H9 (cell line): ENCODE measurements around the gene CLTCL1. TPM values are rescaled to one million over a fixed set of nuclear protein-coding genes. Genes with fewer than 3 reads are reported as not detected.
A peak's percentile ranks its signal among the peaks of the same experiment; 100 is the strongest.

Experiments
- DNase-seq: peaks from one replicate; pipeline ENCODE4 v3.0.0-alpha.2; 2017
- H2AFZ ChIP-seq: one replicate; pipeline ENCODE4 v1.6.1; 2013; ENCODE audit warnings: mild to moderate bottlenecking, low read length, control low read depth, moderate library complexity
- H2AK5ac ChIP-seq: 2 replicates; pipeline ENCODE4 v1.6.1; 2013; ENCODE audit warnings: low read length, control low read depth, mixed read lengths; ENCODE audit not compliant: insufficient read length
- H2BK120ac ChIP-seq: one replicate; pipeline ENCODE4 v1.6.1; 2013; ENCODE audit warnings: low read depth, mild to moderate bottlenecking, low read length, control low read depth, inconsistent platforms; ENCODE audit not compliant: poor library complexity, severe bottlenecking
- H2BK12ac ChIP-seq: 2 replicates; pipeline ENCODE4 v1.6.1; 2013; ENCODE audit warnings: low read length, control low read depth, mixed read lengths, low read depth; ENCODE audit not compliant: insufficient read length
- H2BK15ac ChIP-seq: 2 replicates; pipeline ENCODE4 v1.6.1; 2013; ENCODE audit warnings: low read depth, low read length, control low read depth
- H2BK20ac ChIP-seq: one replicate; pipeline ENCODE4 v1.6.1; 2013; ENCODE audit warnings: low read depth, mild to moderate bottlenecking, low read length, control low read depth, inconsistent platforms; ENCODE audit not compliant: poor library complexity, severe bottlenecking
- H2BK5ac ChIP-seq: 2 replicates; pipeline ENCODE4 v1.6.1; 2013; ENCODE audit warnings: low read length, control low read depth, mixed read lengths; ENCODE audit not compliant: insufficient read length
- H3K14ac ChIP-seq: 2 replicates; pipeline ENCODE4 v1.6.1; 2013; ENCODE audit warnings: low read length, control low read depth; ENCODE audit not compliant: insufficient read depth
- H3K18ac ChIP-seq: 2 replicates; pipeline ENCODE4 v1.6.1; 2013; ENCODE audit warnings: low read depth, mild to moderate bottlenecking, mixed read lengths, low read length, control low read depth; ENCODE audit not compliant: insufficient read length
- H3K23ac ChIP-seq: 2 replicates; pipeline ENCODE4 v1.6.1; 2013; ENCODE audit warnings: low read length, control low read depth, mixed read lengths, low read depth; ENCODE audit not compliant: insufficient read length
- H3K23me2 ChIP-seq: 2 replicates; pipeline ENCODE4 v1.6.1; 2013; ENCODE audit warnings: low read depth, mild to moderate bottlenecking, mixed read lengths, low read length, control low read depth; ENCODE audit not compliant: insufficient read length, poor library complexity, severe bottlenecking
- H3K27ac ChIP-seq: 2 replicates; pipeline ENCODE4 v1.5.1; 2013; ENCODE audit warnings: low read length, control low read depth, mixed read lengths, low read depth; ENCODE audit not compliant: insufficient read length
- H3K27me3 ChIP-seq: 2 replicates; pipeline ENCODE4 v1.6.1; 2013; ENCODE audit warnings: low read length, control low read depth, inconsistent platforms; ENCODE audit not compliant: insufficient read depth
- H3K4ac ChIP-seq: 2 replicates; pipeline ENCODE4 v1.6.1; 2013; ENCODE audit warnings: low read depth, mild to moderate bottlenecking, control low read depth, inconsistent platforms, low read length, moderate library complexity
- H3K4me1 ChIP-seq: 2 replicates; pipeline ENCODE4 v1.6.1; 2013; ENCODE audit warnings: low read length, control low read depth, inconsistent platforms; ENCODE audit not compliant: insufficient read depth
- H3K4me2 ChIP-seq: 2 replicates; pipeline ENCODE4 v1.6.1; 2013; ENCODE audit warnings: low read length, control low read depth, mixed read lengths; ENCODE audit not compliant: insufficient read length, insufficient read depth
- H3K56ac ChIP-seq: 2 replicates; pipeline ENCODE4 v1.6.1; 2013; ENCODE audit warnings: low read depth, mild to moderate bottlenecking, mixed read lengths, low read length, control low read depth; ENCODE audit not compliant: insufficient read length
- H3K79me1 ChIP-seq: 2 replicates; pipeline ENCODE4 v1.6.1; 2013; ENCODE audit warnings: low read depth, mild to moderate bottlenecking, moderate library complexity, low read length, control low read depth, inconsistent platforms; ENCODE audit not compliant: insufficient read depth, poor library complexity, severe bottlenecking
- H3K79me2 ChIP-seq: 2 replicates; pipeline ENCODE4 v1.6.1; 2013; ENCODE audit warnings: low read length, control low read depth, inconsistent platforms; ENCODE audit not compliant: insufficient read depth
- H3K9ac ChIP-seq: 2 replicates; pipeline ENCODE4 v1.6.1; 2013; ENCODE audit warnings: low read length, control low read depth, mixed read lengths; ENCODE audit not compliant: insufficient read length; ENCODE audit errors: extremely low read depth
- H3K9me3 ChIP-seq: one replicate; pipeline ENCODE4 v1.6.1; 2013; ENCODE audit warnings: low read depth, low read length, inconsistent platforms; ENCODE audit not compliant: control insufficient read depth
- H3T11ph ChIP-seq: one replicate; pipeline ENCODE4 v1.6.1; 2013; ENCODE audit warnings: mild to moderate bottlenecking, low read length, control low read depth, inconsistent platforms
- H4K20me1 ChIP-seq: one replicate; pipeline ENCODE4 v1.6.1; 2013; ENCODE audit not compliant: control insufficient read depth, insufficient read length, insufficient read depth
- H4K5ac ChIP-seq: 2 replicates; pipeline ENCODE4 v1.6.1; 2013; ENCODE audit warnings: low read depth, mild to moderate bottlenecking, mixed read lengths, low read length, control low read depth; ENCODE audit not compliant: insufficient read length
- H4K8ac ChIP-seq: replicated peaks from 2 replicates; pipeline ENCODE4 v1.6.1; 2013; ENCODE audit warnings: low read length, control low read depth, mixed read lengths, low read depth; ENCODE audit not compliant: insufficient read length
- H4K91ac ChIP-seq: 2 replicates; pipeline ENCODE4 v1.6.1; 2013; ENCODE audit warnings: low read depth, mild to moderate bottlenecking, moderate library complexity, mixed read lengths, low read length, control low read depth; ENCODE audit not compliant: insufficient read length
- H3K27ac Mint-ChIP-seq, 3 experiments: 2 replicates in 2 of 3; 3 replicates in 1 of 3; pipeline ENCODE4 v1.8.0; 2020 to 2021; ENCODE audit warnings: mixed read lengths in 3 of 3, mild to moderate bottlenecking in 1 of 3, moderate library complexity in 1 of 3
- H3K27me3 Mint-ChIP-seq: 2 replicates; pipeline ENCODE4 v1.8.0; 2021; ENCODE audit warnings: low read depth, mild to moderate bottlenecking, moderate library complexity, mixed read lengths
- H3K36me3 Mint-ChIP-seq, 3 experiments: 2 replicates in 2 of 3; 3 replicates in 1 of 3; pipeline ENCODE4 v1.8.0; 2020 to 2021; ENCODE audit warnings: low read depth in 3 of 3, mixed read lengths in 3 of 3; ENCODE audit not compliant: insufficient read depth in 1 of 3
- H3K4me1 Mint-ChIP-seq, 2 experiments: 2 replicates each; pipeline ENCODE4 v1.8.0; 2020; ENCODE audit warnings: mixed read lengths in 2 of 2
- H3K4me3 Mint-ChIP-seq, 2 experiments: 2 replicates in 1 of 2; 3 replicates in 1 of 2; pipeline ENCODE4 v1.8.0; 2020 to 2021; ENCODE audit warnings: mild to moderate bottlenecking in 2 of 2, mixed read lengths in 2 of 2, moderate library complexity in 1 of 2
- H3K9me3 Mint-ChIP-seq, 2 experiments: 2 replicates in 1 of 2; 3 replicates in 1 of 2; pipeline ENCODE4 v1.8.0; 2020; ENCODE audit warnings: mild to moderate bottlenecking in 2 of 2, mixed read lengths in 2 of 2, moderate library complexity in 1 of 2
- whole genome bisulfite sequencing: extraction: QIAGEN DNeasy Blood & Tissue Kit; methylation state at CpG from one replicate; pipeline ENCODE4 v1.1.7; 2013; ENCODE audit warnings: missing lambda C conversion rate, low lambda C conversion rate, mixed read lengths; ENCODE audit not compliant: insufficient read length; ENCODE audit errors: extremely low coverage; 5-methylcytosine and 5-hydroxymethylcytosine counted together
- total RNA-seq: library from RNA; stranded (reverse); gene quantifications from 2 replicates; pipeline ENCODE4 v1.2.1, GENCODE V29; 2021
- TF ChIP-seq, protein P1 (sequence below): fragments of 200-600 bp; sonication (generic); conservative IDR thresholded peaks from 3 replicates; pipeline ENCODE4 v1.8.0; 2021; ENCODE audit warnings: antibody characterized with exemption, mild to moderate bottlenecking

Gene CLTCL1
- total RNA-seq, 1 experiment from 2014 or later = 11.1 TPM

DNA sequence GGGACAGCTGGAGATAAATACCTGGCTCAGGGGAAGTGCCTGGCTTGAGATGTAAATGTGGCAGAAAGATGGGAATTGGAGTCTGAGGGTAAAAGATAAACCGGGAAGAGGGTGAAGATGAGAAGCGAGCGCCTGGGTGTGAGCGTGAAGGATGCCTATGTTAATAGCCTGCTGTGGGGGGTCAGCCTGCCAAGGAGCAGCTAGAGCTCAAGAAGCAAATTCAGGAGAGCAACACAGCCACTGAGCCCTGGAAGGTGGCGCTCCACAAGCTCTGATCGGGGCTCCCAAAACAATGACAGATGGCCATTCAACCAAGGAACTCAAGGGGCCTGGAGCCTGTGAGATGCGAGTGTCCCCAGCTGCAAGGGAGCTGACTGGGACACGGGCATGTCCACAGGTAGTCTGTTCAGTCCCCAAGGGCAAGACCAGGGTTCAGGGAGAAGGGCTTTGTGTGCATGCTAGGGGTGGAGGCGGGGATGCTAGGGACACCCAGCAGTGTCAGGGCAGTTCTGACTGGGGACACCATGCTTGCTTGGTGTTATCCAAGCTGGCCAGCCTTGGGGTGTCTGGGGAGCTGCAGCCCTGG lies 144.2 kb downstream of the CLTCL1 start:
- no peak overlapping the region for H4K91ac ChIP-seq
- H3K79me2 ChIP-seq = peaks cover 3% of the 10 kb centered on the region; the same call in 1 of the 2 replicates
- no peak overlapping the region for H2BK15ac ChIP-seq
- H4K5ac ChIP-seq = no peak overlapping the region
- peaks cover 17 to 29% of the 10 kb centered on the region in 2 experiments for H3K4me1 Mint-ChIP-seq
- peaks cover 56% of the 10 kb centered on the region for H3K27me3 Mint-ChIP-seq
- no CpG with 5 or more reads among the region's 9 CpGs for WGBS
- peaks cover 8 to 9% (median 9%) of the 10 kb centered on the region in 3 experiments; a peak in 6 of 7 replicates for H3K36me3 Mint-ChIP-seq
- H3T11ph ChIP-seq = no peak overlapping the region
- no peak overlapping the region for H2BK5ac ChIP-seq
- no peak overlapping the region for H3K4me2 ChIP-seq
- H3K79me1 ChIP-seq = no peaks in the 10 kb centered on the region
- H3K56ac ChIP-seq = no peak overlapping the region
- no peak overlapping the region for H4K8ac ChIP-seq
- no peak overlapping the region for H2BK120ac ChIP-seq
- no peak overlapping the region for H3K18ac ChIP-seq
- H3K4ac ChIP-seq = no peak overlapping the region
- H3K9me3 Mint-ChIP-seq = peaks cover 13% of the 10 kb centered on the region in 2 experiments
- no peak overlapping the region for H2AFZ ChIP-seq
- no peak overlapping the region for H2BK20ac ChIP-seq
- no peak for DNase-seq
- no peak overlapping the region for H3K27ac ChIP-seq
- no peak overlapping the region for H3K9ac ChIP-seq
- peak overlapping the region in 1 of 2 experiments; percentile 45; a peak in 1 of 5 replicates for H3K4me3 Mint-ChIP-seq
- H2AK5ac ChIP-seq = no peak overlapping the region
- no peaks in the 10 kb centered on the region for H4K20me1 ChIP-seq
- H3K23ac ChIP-seq = no peak overlapping the region
- no peak overlapping the region for H3K14ac ChIP-seq
- H3K4me1 ChIP-seq = no peaks in the 10 kb centered on the region
- TF ChIP-seq, protein P1, sequence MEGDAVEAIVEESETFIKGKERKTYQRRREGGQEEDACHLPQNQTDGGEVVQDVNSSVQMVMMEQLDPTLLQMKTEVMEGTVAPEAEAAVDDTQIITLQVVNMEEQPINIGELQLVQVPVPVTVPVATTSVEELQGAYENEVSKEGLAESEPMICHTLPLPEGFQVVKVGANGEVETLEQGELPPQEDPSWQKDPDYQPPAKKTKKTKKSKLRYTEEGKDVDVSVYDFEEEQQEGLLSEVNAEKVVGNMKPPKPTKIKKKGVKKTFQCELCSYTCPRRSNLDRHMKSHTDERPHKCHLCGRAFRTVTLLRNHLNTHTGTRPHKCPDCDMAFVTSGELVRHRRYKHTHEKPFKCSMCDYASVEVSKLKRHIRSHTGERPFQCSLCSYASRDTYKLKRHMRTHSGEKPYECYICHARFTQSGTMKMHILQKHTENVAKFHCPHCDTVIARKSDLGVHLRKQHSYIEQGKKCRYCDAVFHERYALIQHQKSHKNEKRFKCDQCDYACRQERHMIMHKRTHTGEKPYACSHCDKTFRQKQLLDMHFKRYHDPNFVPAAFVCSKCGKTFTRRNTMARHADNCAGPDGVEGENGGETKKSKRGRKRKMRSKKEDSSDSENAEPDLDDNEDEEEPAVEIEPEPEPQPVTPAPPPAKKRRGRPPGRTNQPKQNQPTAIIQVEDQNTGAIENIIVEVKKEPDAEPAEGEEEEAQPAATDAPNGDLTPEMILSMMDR = no peak
- H3K23me2 ChIP-seq = peaks cover 8% of the 10 kb centered on the region
- peaks cover 45% of the 10 kb centered on the region for H3K27me3 ChIP-seq
- H3K27ac Mint-ChIP-seq = no peak overlapping the region
- no peak overlapping the region for H2BK12ac ChIP-seq
- H3K9me3 ChIP-seq = no peaks in the 10 kb centered on the region
